ENCODE measurements around the gene PDXK. TPM values are rescaled to one million over a fixed set of nuclear protein-coding genes. Genes with fewer than 3 reads are reported as not detected.

Gene PDXK
- total and polyA plus RNA-seq, 2 of the 8 experiments (the other 6 are each of a cell fraction or from before 2014, with no cell fraction given), result 78.0 to 112 TPM

GRCh38 chr21:43783098-43783700 lies 64.3 kb downstream of the PDXK start:
- no peak for FAIRE-seq
- no peak for TF ChIP-seq GTF2F1 (IDR thresholded peaks at IDR 0.05; ENCODE audit: borderline replicate concordance, low read depth, low read length)
- no peak for TF ChIP-seq CHD2 (IDR thresholded peaks at IDR 0.05; ENCODE audit: low read length)
- no peak for TF ChIP-seq SIX5 (IDR thresholded peaks at IDR 0.05; ENCODE audit: low read depth, low read length)
- Histone ChIP-seq H3K9ac (replicated peaks in 1 of 4; ENCODE audit: extremely low read depth in 1 of 4, low read depth in 3 of 4, low read length in 3 of 4) (no peak overlapping the region; a peak in 1 of 7 replicates), H4K91ac (replicated peaks; ENCODE audit: insufficient read length, low read length) (no peak overlapping the region), H3K14ac (ENCODE audit: insufficient read length) (no peak overlapping the region), H3K18ac (ENCODE audit: extremely low read depth, low read length) (no peak overlapping the region), H3K4ac (replicated peaks; ENCODE audit: insufficient read length, low read depth, low read length) (no peak overlapping the region), H3K36me3 (ENCODE audit: control insufficient read depth in 2 of 4, insufficient read depth in 4 of 4, low read length in 3 of 4) (no peaks in the 10 kb centered on the region), H3K9me3 (ENCODE audit: insufficient read depth in 2 of 2, low read depth in 1 of 2, low read length in 1 of 2) (no peaks in the 10 kb centered on the region), H3K27me3 (replicated peaks in 1 of 4; ENCODE audit: control insufficient read depth in 3 of 4, extremely low read depth in 1 of 4, insufficient read depth in 3 of 4, low read length in 3 of 4) (no peaks in the 10 kb centered on the region; a peak in 1 of 7 replicates), H3K79me2 (ENCODE audit: control insufficient read depth in 1 of 2, insufficient read depth in 2 of 2, low read length in 2 of 2) (no peaks in the 10 kb centered on the region), H3K4me3 (ENCODE audit: extremely low read depth in 1 of 4, insufficient read depth in 2 of 4, low read depth in 3 of 4, low read length in 4 of 4) (no peak overlapping the region), H2AFZ (ENCODE audit: low read length) (no peak overlapping the region), H2BK12ac (ENCODE audit: low read depth, low read length) (no peak overlapping the region), H2AK5ac (ENCODE audit: low read depth, low read length) (no peak overlapping the region), H3K23ac (ENCODE audit: insufficient read length) (no peak overlapping the region), H3K27ac (ENCODE audit: low read depth, low read length) (no peak overlapping the region), H3K4me2 (ENCODE audit: insufficient read depth in 1 of 2, low read depth in 2 of 2, low read length in 2 of 2) (no peak overlapping the region), H2BK15ac (ENCODE audit: low read length) (no peak overlapping the region; the same call in 1 of the 2 replicates), H3K4me1 (replicated peaks in 1 of 4; ENCODE audit: control insufficient read depth in 3 of 4, insufficient read depth in 4 of 4, low read length in 3 of 4) (peaks cover 0 to 7% (median 4%) of the 10 kb centered on the region in 4 experiments; a peak in 5 of 7 replicates), H3K79me1 (ENCODE audit: low read depth, low read length) (no peaks in the 10 kb centered on the region), H3K56ac (replicated peaks; ENCODE audit: insufficient read length, low read depth, low read length) (no peak overlapping the region), H4K8ac (ENCODE audit: extremely low read depth, insufficient read depth, low read length) (no peak overlapping the region), H2BK5ac (ENCODE audit: low read depth, low read length) (no peak overlapping the region), H2BK120ac (replicated peaks; ENCODE audit: low read depth, low read length) (no peak overlapping the region), H4K20me1 (replicated peaks in 1 of 2; ENCODE audit: control insufficient read depth in 1 of 2, insufficient read depth in 2 of 2, low read length in 2 of 2) (peaks cover 0 to 8% of the 10 kb centered on the region in 2 experiments), H2BK20ac (ENCODE audit: low read length) (no peak overlapping the region), H4K5ac (ENCODE audit: insufficient read length, low read depth, low read length) (no peak overlapping the region), H3K23me2 (ENCODE audit: low read depth, low read length) (no peaks in the 10 kb centered on the region)
- DNase-seq (ENCODE audit: low read depth in 1 of 2, low spot score in 2 of 2), result no peak
- 89% methylated on average over 17 of the region's 17 CpGs; no CpG with 5 or more reads in 1 of the 2 experiments for WGBS, 2 experiments (ENCODE audit: extremely low coverage in 1 of 2, insufficient coverage in 1 of 2, insufficient read length in 1 of 2, insufficient replicate concordance in 2 of 2, low coverage in 1 of 2, low lambda C conversion rate in 2 of 2, missing lambda C conversion rate in 1 of 2)
- ChIA-PET POLR2A (ENCODE audit: partially characterized antibody) (interaction anchor here (1.4 to 2.1 kb wide), 3 partner anchors 10 to 36 kb away, joined by 3 to 7 read pairs (median 6); no protein-coding TSS in a partner anchor), CTCF (ENCODE audit: partially characterized antibody) (interaction anchor here (0.7 to 1.3 kb wide), 3 partner anchors 15 to 1524 kb away, joined by 3 read pairs; no protein-coding TSS in a partner anchor)

All from H1 (cell line).